ENCODE measurements around the gene ABCB11.

Gene ABCB11

DNA sequence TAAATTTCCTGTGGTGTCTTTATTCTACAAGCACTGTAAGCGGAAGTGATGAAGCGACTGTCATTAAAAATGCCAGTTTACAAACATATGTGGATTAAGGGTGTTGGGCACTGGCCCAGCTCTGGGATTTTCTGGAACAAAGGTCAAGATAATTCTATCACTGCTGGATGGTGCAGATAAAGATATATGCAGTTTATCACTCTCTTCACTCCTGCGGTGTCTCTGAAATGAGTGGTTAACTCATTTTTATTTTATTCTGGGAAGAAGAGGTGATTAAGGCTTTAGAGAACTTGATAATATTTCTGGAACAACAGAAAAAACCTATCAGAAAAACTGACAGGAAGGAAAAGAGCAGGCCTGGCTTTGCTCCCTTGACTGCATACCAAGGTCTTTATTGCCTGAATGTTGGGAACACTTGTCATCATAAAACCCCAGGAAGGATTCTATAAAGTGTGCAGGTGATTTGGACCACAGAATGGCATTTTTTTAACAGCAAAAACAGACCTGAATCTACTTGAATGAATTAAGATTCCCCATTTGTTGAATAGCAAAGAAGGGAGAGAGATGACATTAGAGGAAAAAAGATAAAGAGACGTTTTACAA, 32.4 kb downstream of the ABCB11 start:
- DNase-seq (ENCODE audit: low spot score): no peak
- no peak for TF ChIP-seq CTCF (IDR thresholded peaks at IDR 0.05)
- H3K4me3 ChIP-seq: no peak overlapping the region
- no peak overlapping the region for H3K27ac ChIP-seq

- Histone ChIP-seq H3K4me3 (no peak overlapping the region), H3K27ac (no peak overlapping the region)
- no peak for DNase-seq (ENCODE audit: low spot score)
- TF ChIP-seq CTCF (IDR thresholded peaks at IDR 0.05): no peak
Observed at GRCh38 chr2:168997794-168998193, 33.3 kb downstream of the ABCB11 start.

GRCh38 chr2:168997118-168997521, 34.0 kb downstream of the ABCB11 start:
- Histone ChIP-seq H3K4me3 (no peak overlapping the region), H3K27ac (no peak overlapping the region)
- TF ChIP-seq CTCF (IDR thresholded peaks at IDR 0.05): no peak
- DNase-seq (ENCODE audit: low spot score): no peak

GRCh38 chr2:168995744-168996143, 35.4 kb downstream of the ABCB11 start:
- H3K4me3 ChIP-seq: no peak overlapping the region
- DNase-seq (ENCODE audit: low spot score): no peak
- no peak overlapping the region for H3K27ac ChIP-seq
- no peak for TF ChIP-seq CTCF (IDR thresholded peaks at IDR 0.05)

- H3K27ac ChIP-seq: no peak overlapping the region
- DNase-seq (ENCODE audit: low spot score): no peak
- TF ChIP-seq CTCF (IDR thresholded peaks at IDR 0.05): no peak
- no peak overlapping the region for H3K4me3 ChIP-seq
Observed at GRCh38 chr2:168993538-168993937, 37.6 kb downstream of the ABCB11 start.

DNA sequence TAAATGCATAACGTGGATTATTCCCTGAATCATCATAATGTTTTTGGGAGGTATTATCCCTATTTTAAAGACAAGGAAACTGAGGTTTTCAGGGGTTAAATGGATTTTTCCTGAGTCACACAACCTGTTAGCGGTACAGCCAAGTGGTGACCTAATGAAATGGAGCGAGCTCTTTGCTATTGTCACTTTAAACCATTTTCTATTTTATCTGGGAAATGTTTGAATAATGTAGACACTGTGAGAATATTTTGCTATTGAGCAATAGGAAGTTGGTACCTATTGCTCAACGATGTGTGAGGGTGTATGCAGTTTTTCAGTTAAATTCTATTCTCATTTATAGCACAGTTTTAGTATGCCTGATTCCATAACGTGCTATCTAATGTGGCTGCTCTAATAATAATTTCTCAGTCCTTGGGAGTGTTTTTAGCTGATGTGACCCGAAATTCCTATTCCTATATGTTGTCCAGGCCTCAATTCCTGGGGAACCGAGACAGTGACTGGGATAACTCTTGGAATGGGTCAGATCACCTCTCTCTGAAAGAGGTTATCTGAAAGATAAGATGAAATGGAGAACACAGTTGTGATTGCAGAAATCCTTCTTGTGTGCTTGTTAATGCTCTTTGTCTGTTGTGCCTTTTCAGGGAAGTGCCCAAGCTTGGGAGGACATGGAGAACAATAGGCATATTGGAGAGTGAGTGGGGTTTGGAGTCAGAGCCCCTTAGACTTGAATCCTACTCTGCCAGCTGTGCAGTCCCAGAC, 38.4 kb downstream of the ABCB11 start:
- Histone ChIP-seq H3K4me3 (no peak overlapping the region), H3K27ac (no peak overlapping the region)
- no peak for DNase-seq (ENCODE audit: low spot score)
- no peak for TF ChIP-seq CTCF (IDR thresholded peaks at IDR 0.05)

- H3K27ac ChIP-seq: no peak overlapping the region
- DNase-seq (ENCODE audit: low spot score): no peak
- TF ChIP-seq CTCF (IDR thresholded peaks at IDR 0.05): no peak
- H3K4me3 ChIP-seq: no peak overlapping the region
Observed at GRCh38 chr2:168992026-168992425, 39.1 kb downstream of the ABCB11 start.

Measured in coronary artery (tissue), 2 donors.